Rectal smooth muscle tissue (tissue), 1 donor: Measurements from ENCODE around the gene ZNF648.
"Not testable (repeated sequence)": the region's sequence is repeated elsewhere in the genome, so short reads cannot be mapped to it uniquely, and the experiment has no call there.

ENCODE experiments used
- H3K27ac ChIP-seq: one replicate; pipeline ENCODE4 v1.7.0; 2013; ENCODE audit warnings: low read depth, low read length, inconsistent platforms
- H3K27me3 ChIP-seq: one replicate; pipeline ENCODE4 v1.7.0; 2013; ENCODE audit warnings: low read length; ENCODE audit not compliant: control insufficient read depth, insufficient read depth
- H3K36me3 ChIP-seq: one replicate; pipeline ENCODE4 v1.7.0; 2013; ENCODE audit warnings: low read length; ENCODE audit not compliant: control insufficient read depth, insufficient read depth
- H3K4me1 ChIP-seq: one replicate; pipeline ENCODE4 v1.7.0; 2013; ENCODE audit warnings: low read length; ENCODE audit not compliant: control insufficient read depth, insufficient read depth
- H3K4me3 ChIP-seq: one replicate; pipeline ENCODE4 v1.7.0; 2013; ENCODE audit warnings: low read length
- H3K9ac ChIP-seq: one replicate; pipeline ENCODE4 v1.7.0; 2013; ENCODE audit warnings: low read length

Gene ZNF648

GRCh38 chr1:182061594-182061993, at the start of gene ZNF648:
TSS of gene ZNF648 (minus strand) at chr1:182061712. CDS start at chr1:182058010, 3,702 bp downstream.
- Histone ChIP-seq H3K9ac (no peak within 1 kb of the TSS), H3K4me1 (no peaks in the 10 kb centered on the region), H3K27ac (no peak within 1 kb of the TSS), H3K27me3 (peaks cover 7% of the 10 kb centered on the region), H3K36me3 (no peaks in the 10 kb centered on the region), H3K4me3 (no peak within 1 kb of the TSS)

DNA sequence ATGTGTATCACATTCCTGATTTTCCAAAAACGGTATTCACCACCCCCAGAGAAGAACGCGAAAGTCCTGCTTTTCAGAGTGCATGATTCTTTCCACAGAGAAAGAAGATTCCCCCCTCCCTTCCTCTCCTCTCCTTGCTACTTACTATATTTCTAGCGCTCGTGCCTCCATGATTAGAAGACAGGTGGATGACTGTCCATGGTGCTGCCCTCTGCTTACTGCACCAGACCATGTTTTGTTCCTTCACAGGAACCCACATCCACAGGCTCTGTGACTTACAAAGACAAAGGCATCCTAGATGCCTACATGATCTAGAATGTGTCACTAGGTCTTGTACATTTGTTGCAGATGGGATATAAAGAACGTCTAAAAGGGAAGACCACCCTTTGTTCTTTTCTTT, 49.1 kb upstream of the ZNF648 start:
- H3K27me3 ChIP-seq, result no peaks in the 10 kb centered on the region
- no peaks in the 10 kb centered on the region for H3K4me1 ChIP-seq
- H3K36me3 ChIP-seq, result no peaks in the 10 kb centered on the region
- no peak overlapping the region for H3K4me3 ChIP-seq
- no peak overlapping the region for H3K27ac ChIP-seq
- no peak overlapping the region for H3K9ac ChIP-seq

- H3K4me1 ChIP-seq, result no peaks in the 10 kb centered on the region
- no peaks in the 10 kb centered on the region for H3K27me3 ChIP-seq
- no peak overlapping the region for H3K9ac ChIP-seq
Measured at GRCh38 chr1:182109771-182110170, 48.3 kb upstream of the ZNF648 start.

DNA sequence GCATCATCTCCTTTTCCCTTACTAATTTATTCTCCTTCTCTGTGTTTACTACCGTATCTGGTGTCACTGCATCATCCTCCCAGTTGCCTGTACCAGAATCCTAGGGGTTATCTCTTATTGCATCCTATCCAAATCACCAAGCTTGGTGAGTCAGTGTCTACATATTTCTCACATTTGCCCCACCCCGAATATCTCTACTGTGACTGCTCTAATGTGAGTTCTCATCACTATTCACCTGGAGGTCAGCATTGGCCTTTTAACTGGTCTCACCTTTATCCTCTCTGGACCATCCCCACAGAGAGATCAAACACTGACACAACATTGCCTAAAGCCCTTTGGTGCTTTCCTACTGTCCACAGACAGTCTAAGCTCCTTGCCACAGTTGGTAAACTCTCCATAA, 45.7 kb upstream of the ZNF648 start:
- Histone ChIP-seq H3K27me3 (no peaks in the 10 kb centered on the region), H3K9ac (no peak overlapping the region), H3K4me1 (no peaks in the 10 kb centered on the region), H3K27ac (no peak overlapping the region), H3K36me3 (no peaks in the 10 kb centered on the region), H3K4me3 (no peak overlapping the region)

More at GRCh38 chr1:182109771-182110170, 48.3 kb upstream of the ZNF648 start:
- no peak overlapping the region for H3K4me3 ChIP-seq
- H3K27ac ChIP-seq, result no peak overlapping the region
- H3K36me3 ChIP-seq, result no peaks in the 10 kb centered on the region

DNA sequence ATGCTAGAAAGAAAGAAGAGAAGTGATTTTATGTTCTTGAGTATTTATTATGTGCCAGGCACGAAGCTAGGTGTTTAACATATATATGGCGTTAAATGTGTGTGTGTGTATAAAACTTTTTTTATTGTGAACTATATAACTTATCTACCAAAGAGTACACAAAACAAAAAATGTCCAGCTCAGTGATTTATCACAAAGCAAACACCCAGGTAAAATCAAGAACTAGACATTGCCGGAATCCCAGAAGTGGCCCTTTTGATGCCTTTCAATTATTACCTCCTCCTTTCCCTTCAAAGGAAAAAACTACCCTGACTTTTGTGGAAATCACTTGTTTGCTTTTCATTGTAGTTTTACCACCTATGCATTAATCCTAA, 40.5 kb upstream of the ZNF648 start:
- Histone ChIP-seq H3K27ac (no peak overlapping the region), H3K4me1 (no peaks in the 10 kb centered on the region), H3K36me3 (no peaks in the 10 kb centered on the region), H3K4me3 (no peak overlapping the region), H3K27me3 (no peaks in the 10 kb centered on the region), H3K9ac (no peak overlapping the region)

- H3K27ac ChIP-seq, result no peak overlapping the region
- no peaks in the 10 kb centered on the region for H3K4me1 ChIP-seq
- H3K4me3 ChIP-seq, result no peak overlapping the region
- H3K27me3 ChIP-seq, result no peaks in the 10 kb centered on the region
- no peak overlapping the region for H3K9ac ChIP-seq
- no peaks in the 10 kb centered on the region for H3K36me3 ChIP-seq
Measured at GRCh38 chr1:182101415-182102042, 40.0 kb upstream of the ZNF648 start.

DNA sequence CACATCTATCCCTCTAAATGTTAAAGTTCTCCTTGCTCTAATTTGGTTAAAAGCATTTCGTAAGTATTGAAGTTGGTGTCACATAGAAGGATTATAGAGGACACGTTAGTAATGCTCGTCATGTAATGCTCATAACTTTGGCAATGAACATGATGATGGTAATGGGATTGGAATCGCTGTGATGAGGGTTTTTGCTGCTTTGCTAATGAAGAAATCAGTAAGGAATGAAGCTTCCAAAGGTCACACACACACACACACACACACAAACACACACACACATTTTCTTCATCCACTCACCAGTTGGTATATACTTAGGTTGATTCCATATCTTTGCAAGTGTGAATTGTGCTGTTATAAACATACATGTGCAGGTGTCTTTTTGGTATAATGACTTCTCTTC, 36.8 kb upstream of the ZNF648 start:
- no peak overlapping the region for H3K4me3 ChIP-seq
- H3K9ac ChIP-seq, result no peak overlapping the region
- H3K36me3 ChIP-seq, result no peaks in the 10 kb centered on the region
- H3K27ac ChIP-seq, result no peak overlapping the region
- no peaks in the 10 kb centered on the region for H3K27me3 ChIP-seq
- no peaks in the 10 kb centered on the region for H3K4me1 ChIP-seq

- Histone ChIP-seq H3K4me3 (no peak overlapping the region), H3K27ac (no peak overlapping the region), H3K4me1 (no peaks in the 10 kb centered on the region), H3K27me3 (no peaks in the 10 kb centered on the region), H3K9ac (no peak overlapping the region), H3K36me3 (no peaks in the 10 kb centered on the region)
Measured at GRCh38 chr1:182095946-182096345, 34.4 kb upstream of the ZNF648 start.

- H3K4me1 ChIP-seq, H3K9ac ChIP-seq, H3K27me3 ChIP-seq, H3K4me3 ChIP-seq, H3K36me3 ChIP-seq, H3K27ac ChIP-seq: not testable (repeated sequence)
Measured at GRCh38 chr1:182094514-182095005, 33.0 kb upstream of the ZNF648 start.

DNA sequence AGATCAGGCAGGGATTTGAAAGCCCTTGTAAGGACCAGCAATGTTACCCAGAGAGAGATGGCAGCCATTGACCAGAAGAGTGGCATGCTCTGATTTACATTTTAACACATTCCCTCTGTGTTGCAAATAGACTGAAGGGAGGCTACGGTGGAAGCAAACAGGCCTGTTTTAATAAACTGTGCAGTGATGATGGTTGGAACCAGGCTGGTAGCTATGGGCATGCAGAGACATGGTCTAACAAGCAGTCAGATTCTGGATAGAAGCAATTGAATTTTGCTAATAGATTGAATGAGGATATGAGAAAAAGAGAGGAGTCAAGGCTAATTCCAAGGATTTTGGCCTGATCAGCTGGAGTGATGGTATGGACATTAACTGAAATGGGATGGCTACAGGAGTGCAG, 32.3 kb upstream of the ZNF648 start:
- Histone ChIP-seq H3K27me3 (no peaks in the 10 kb centered on the region), H3K9ac (no peak overlapping the region), H3K27ac (no peak overlapping the region)

GRCh38 chr1:182092336-182092735, 30.8 kb upstream of the ZNF648 start:
- no peaks in the 10 kb centered on the region for H3K27me3 ChIP-seq
- H3K36me3 ChIP-seq, result no peaks in the 10 kb centered on the region
- H3K27ac ChIP-seq, result no peak overlapping the region
- H3K4me3 ChIP-seq, result no peak overlapping the region
- H3K4me1 ChIP-seq, result no peaks in the 10 kb centered on the region
- no peak overlapping the region for H3K9ac ChIP-seq

More for the DNA sequence above, 32.3 kb upstream of the ZNF648 start:
- Histone ChIP-seq H3K4me3 (no peak overlapping the region), H3K36me3 (no peaks in the 10 kb centered on the region), H3K4me1 (no peaks in the 10 kb centered on the region)

DNA sequence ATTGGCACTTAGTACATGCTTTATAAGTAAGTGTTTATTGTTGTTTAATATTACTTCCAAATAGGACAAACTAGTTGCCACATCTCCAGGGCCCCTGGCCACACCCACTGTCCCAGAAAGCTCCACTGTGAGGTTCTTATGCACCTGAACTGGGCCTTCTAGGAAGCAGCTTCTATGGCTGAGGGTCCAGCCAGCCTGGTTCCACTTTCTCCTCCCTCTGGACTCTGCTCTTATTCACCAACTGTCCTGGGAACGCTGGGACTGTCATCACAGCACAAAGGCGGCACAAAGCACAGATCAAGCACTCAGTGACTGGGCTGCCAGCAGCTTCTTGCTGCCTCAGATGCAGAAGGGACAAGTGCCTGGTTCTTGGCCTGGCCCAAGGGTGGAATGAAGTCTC, 29.6 kb upstream of the ZNF648 start:
- Histone ChIP-seq H3K27ac (no peak overlapping the region), H3K36me3 (no peaks in the 10 kb centered on the region), H3K4me1 (no peaks in the 10 kb centered on the region), H3K4me3 (no peak overlapping the region), H3K9ac (no peak overlapping the region), H3K27me3 (no peaks in the 10 kb centered on the region)

- H3K36me3 ChIP-seq, result no peaks in the 10 kb centered on the region
- no peaks in the 10 kb centered on the region for H3K4me1 ChIP-seq
- no peaks in the 10 kb centered on the region for H3K27me3 ChIP-seq
- H3K27ac ChIP-seq, result no peak overlapping the region
- H3K9ac ChIP-seq, result no peak overlapping the region
- H3K4me3 ChIP-seq, result no peak overlapping the region
Measured at GRCh38 chr1:182087719-182088350, 26.3 kb upstream of the ZNF648 start.
